NCI-H2081 (cell line): ENCODE results near the gene RPL26.
"Not testable (repeated sequence)": the region's sequence is repeated elsewhere in the genome, so short reads cannot be mapped to it uniquely, and the experiment has no call there.

ENCODE experiments used
- DNase-seq, 2 experiments: peaks; one replicate each; lab custom pipeline; 2025; lab: John Stamatoyannopoulos, UW

Gene RPL26

DNA sequence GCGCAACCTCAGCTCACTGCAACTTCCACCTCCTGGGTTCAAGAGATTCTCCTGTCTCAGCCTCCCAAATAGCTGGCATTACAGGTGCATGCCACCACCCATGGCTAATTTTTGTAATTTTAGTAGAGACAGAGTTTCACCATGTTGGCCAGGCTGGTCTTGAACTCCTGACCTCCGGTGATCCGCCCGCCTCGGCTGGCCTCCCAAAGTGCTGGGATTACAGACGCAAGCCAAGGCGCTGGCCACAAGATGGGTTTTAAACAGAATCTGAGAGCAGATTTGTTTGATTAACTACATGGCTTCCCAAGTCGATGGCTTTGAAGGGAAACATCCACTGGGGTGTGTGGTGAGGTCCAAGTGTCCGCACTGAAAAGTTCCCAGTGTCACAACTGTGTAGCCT is 11.5 kb upstream of the RPL26 start:
- DNase-seq: not testable (repeated sequence)

DNA sequence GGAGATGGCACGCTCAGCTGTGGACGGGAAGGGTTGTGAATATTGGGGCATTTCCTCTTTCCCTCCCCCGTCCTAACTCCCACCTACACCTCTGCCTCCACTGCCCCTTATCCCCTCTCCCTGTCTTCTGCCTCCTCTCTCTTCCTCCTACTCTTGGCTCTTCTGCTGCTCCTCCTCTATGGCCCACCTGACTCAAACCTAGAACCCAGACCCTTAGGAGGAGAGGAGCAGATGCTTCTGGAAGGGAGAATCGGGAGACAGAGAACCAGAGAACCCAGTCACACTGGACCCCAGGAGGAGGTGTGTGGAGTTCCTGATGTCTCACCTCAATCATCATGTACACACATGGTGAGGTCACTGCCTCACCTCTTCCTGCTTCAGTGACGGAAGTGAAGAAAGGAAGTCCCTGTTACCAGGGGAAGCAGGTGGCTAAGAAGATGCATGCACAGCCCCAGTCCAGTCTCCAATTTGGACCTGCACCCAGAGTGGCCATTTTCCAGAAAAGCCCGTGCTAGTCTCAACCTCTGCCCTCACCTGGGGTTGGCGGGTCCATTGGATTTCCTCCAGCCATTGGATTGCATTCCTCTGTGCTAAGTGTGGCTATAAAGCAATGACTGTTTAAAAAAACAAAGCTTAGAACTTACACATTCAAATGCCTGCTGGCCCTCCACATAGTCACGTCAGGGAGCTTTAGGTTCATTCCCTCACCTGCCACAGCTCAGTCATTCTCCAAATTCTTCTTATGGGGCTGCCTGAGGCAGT is 10.7 kb upstream of the RPL26 start:
- no peak for DNase-seq

DNA sequence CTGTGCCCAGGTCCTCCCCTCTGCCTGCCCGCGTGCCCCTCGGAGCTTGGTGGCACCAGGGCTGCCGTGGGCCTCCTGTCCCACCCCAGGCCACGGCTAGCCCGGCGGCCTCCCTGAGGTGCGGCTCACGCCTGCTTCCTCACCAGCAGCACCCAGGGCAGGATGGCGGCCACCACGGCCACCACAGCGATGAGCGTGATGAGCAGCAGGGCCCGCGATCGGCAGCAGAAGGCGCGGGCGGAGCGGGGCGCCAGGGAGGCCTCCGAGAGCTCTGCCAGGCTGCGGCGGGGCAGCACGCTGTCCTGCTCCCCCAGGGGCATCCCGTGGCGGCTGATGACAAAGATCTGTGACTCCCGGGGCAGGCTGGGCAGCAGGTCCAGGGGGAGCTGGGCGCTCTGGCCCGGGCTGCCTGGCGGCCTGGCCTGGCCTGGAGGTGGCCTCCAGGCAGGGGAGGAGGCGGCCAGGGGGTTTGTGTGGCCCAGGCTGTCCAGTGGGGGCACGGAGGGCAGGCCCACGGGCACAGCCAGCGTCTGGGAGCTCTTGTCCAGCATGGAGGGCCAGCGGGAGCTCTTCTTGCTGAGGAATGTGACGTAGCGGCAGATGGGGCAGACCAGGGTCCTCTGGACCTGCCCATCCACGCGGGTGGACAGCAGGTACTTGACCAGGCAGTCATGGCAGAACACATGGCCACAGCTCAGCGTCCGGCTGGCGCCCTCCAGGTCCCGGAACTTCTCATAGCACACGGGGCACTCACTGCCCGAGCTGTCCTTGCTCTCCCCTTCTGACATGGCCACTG is 9.9 kb upstream of the RPL26 start:
- DNase-seq: no peak

GRCh38 chr17:8392274-8392673 is 9.3 kb upstream of the RPL26 start:
- DNase-seq: no peak

GRCh38 chr17:8391711-8392110 is 8.7 kb upstream of the RPL26 start:
- DNase-seq: no peak

DNA sequence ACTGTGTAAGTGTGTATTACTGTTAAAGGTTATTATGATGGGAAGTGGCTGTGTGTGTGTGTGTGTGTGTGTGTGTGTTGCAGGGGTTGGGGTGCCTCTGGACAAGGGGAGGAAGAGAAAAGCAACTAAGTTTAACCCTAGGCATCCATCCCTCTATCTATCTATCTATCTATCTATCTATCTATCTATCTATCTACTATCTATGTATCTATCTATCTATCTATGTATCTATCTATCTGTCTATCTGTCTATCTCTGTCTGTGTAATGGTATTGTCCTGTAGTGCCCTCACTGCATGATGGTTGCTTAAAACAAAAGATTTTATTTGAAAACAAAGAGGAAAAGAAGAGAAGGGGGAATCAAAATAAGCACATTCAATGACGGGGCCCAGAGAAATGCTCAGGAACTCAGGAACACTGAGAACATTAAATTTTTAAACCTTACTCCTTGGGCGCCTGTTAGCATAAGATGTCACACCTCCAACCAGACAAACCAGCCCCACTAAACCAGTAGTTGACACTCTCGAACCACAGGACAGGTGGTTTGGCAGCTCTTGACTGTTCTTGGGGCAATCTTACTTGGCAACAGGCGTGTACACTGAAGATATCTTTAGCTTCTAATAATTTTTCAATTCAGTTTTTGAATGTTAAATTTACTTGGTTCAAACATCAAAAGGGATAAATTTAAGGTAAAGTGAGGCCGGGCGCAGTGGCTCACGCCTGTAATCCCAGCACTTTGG is 5.1 kb upstream of the RPL26 start:
- DNase-seq: no peak

DNA sequence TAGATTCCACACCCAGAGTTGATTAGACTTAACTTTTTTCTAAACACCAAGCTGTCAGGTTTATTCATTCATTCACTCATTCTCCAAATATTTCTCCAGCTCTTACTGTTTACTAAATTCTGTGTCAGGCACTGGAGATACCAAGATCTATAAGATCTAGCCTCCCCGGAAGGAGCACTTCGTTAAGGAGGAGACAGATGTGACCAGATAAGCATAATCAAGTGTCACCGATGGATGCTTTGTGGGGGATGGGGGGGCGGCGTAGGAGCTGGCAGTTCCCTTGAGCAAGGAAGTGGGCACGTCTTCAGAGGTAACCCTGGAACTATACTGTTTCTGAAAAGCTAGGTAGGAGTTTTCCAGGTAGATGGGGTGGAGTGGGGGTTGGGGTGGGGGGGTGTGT is 3.8 kb upstream of the RPL26 start:
- no peak for DNase-seq

DNA sequence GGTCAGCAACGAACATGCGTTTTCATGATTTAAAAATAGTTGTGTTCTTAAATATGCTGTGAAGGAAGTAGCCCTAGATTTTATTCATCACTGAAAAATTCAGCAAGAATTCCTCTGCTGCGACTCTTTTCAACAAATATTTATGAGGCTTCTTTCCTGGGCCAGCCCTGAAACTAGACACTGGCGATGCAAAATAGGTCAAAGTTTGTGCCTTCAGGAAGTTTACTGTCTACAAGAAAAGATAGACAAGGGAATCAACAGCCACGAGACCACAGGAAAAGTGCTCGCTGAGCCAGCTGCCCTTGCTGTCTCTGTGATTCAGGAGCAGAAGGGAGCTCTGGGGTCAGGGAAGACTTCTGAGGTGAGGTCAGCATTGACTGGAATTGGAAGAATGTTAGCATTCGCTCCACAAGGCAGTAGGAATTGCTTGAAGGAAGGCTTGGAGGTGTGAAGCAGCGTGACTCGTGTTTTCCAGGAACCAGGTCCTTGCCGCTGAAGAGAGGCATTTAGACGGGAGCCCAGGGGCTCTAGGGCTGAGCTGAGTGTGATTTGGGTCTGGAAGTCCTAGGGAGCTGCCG is 1.9 kb upstream of the RPL26 start:
- DNase-seq: no peak

DNA sequence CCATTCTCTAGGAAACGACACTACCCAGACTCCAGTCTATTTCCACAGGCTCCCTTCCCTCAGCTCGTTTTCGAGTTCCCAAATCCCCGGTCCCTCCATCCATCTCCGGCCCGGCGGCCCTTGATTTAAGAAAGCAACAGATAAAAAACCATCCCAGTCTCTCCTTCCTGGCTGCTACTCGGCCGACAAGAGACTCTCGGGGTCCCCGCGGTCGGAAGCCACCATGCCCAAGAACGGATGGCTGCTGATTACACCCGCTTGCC is 182 bp downstream of the RPL26 start:
- DNase-seq: no peak

- DNase-seq: no peak
Measured at GRCh38 chr17:8382052-8382879, 727 bp downstream of the RPL26 start.

GRCh38 chr17:8380049-8380448 is 2.9 kb downstream of the RPL26 start:
- no peak for DNase-seq

DNA sequence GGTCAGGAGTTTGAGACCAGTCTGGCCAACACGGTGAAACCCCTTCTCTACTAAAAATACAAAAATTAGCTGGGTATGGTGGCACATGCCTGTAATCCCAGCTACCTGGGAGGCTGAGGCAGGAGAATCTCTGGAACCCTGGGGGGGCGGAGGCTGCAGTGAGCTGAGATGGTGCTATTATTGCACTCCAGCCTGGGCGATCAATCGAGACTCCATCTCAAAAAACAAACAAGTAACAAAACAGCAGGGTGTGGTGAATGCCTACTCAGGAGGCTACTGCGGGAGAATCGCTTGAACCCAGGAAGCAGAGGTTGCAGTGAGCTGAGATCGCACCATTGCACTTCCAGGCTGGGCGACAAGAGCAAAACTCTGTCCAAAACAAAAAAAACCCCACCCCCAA is 4.9 kb downstream of the RPL26 start:
- not testable (repeated sequence) for DNase-seq

DNA sequence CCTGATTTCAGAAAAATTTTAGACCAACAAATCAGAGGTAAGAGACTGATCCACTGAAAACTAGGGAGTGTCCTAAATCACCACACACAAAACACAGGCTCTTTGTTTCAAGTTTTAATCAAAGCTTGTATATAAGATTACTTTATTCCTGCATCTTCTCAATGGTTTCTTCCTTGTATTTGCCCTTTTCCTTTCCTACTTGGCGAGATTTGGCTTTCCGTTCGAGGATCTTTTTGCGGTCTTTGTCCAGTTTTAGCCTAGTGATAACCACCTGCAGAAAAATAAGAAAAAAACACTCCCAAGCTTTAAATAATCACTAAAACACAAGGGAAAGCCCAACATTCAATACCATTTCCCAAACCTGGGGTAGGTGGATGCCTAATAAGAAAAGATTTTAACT is 5.6 kb downstream of the RPL26 start:
- no peak for DNase-seq

GRCh38 chr17:8376271-8377067 is 6.5 kb downstream of the RPL26 start, which contains the start of gene KRABD2:
Gene KRABD2 (minus strand): TSS chr17:8376704.
- peak; percentile 86 to 90 for DNase-seq

DNA sequence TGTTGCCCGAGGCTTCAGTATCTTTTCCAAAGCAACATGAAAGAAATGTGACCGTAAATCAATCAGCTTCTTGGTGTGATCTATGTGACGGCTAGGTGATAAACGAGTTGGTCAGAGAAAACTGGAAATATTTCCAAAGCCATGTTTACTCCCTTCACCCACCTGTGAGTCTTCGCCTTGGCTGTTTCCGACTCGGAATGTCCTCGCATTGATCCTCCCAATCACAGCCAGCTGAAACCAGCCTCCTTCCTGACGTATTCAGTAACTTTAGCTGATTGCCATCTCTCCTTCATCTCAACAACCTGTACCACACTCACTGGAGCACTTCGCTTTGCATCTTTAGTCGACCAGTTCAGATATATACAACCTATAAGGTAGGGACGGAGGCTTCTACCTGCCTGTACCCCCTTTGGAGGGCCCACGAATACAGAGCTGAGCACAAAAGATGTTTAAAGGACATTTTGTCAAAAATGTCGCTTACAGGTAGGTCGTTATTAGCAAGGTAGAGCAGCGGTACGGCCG is 7.2 kb downstream of the RPL26 start:
- DNase-seq: peak in 1 of 2 experiments; percentile 17

DNA sequence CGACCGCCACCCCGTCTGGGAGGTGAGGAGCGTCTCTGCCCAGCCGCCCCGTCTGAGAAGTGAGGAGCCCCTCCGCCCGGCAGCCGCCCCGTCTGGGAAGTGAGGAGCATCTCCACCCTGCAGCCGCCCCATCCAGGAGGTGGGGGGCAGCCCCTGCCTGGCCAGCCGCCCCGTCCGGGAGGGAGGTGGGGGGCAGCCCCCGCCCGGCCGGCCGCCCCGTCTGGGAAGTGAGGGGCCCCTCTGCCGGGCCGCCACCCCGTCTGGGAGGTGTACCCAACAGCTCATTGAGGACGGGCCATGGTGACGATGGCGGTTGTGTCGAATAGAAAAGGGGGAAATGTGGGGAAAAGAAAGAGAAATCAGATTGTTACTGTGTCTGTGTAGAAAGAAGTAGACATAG is 9.1 kb downstream of the RPL26 start:
- DNase-seq: not testable (repeated sequence)

- DNase-seq: no peak
Measured at GRCh38 chr17:8372422-8372821, 10.6 kb downstream of the RPL26 start.

DNA sequence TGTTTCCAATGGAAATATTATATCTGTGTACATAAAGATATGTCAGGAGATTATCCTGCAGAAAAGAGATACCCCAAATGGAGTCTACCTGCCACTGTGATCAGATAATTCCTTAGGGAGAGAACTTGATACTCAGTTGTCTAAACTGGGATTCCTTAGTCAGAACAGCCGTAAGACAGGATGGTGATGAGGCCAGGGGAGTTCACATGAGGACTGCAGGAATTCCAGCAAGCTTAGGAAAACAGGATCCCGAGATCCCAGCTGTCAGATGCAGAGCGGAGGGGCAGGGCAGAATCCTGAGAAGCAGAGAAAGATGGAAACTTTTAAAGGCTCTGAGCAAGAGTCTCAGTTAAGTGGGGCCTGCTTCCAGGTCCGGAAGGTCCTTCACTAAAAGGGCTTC is 11.2 kb downstream of the RPL26 start:
- DNase-seq: no peak

GRCh38 chr17:8369944-8370343 is 13.0 kb downstream of the RPL26 start:
- DNase-seq: no peak

DNA sequence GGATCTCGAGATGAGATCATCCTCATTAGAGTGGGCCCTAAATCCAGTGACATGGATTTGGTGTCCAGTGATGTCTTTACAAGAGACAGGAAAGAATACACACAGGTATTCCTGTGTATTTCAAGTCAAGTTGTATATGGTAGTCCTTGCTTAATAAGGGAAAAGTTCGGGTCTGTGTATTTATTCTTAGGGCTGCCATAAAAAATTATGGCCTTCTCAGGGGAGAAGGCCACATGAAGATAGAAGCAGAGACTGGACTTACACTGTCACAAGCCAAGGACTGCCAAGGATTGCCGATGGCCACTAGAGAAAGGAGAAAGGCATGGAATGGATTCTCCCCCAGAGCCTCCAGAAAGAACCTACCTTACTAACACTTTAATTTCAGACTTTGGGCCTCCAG is 14.8 kb downstream of the RPL26 start:
- DNase-seq: no peak

DNA sequence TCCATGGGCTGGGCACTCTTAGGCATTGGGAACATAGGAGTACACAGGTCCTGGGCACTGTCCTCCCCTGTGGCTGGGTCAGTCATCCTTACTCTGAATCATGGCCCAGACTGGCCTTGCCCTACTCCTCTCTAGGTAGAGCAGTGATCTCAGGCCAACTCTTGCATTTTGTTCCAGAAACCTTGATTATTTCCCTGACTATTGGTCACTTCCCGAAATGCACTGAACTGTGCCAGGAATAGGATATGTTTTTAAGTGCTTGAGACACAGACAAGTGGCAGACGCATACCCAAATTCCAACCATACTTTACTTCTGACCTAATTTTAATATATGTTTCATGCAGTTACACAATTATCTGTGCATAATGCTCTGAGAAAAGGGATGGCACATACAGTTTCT is 16.8 kb downstream of the RPL26 start:
- DNase-seq: no peak
